Neural progenitor cell (in vitro differentiated cells): ENCODE measurements around the gene ZNF408. TPM values are rescaled to one million over a fixed set of nuclear protein-coding genes. Genes with fewer than 3 reads are reported as not detected.

Experiments
- DNase-seq: peaks from one replicate; pipeline ENCODE4 v3.0.0-alpha.2; 2016; ENCODE audit warnings: low spot score
- H2AFZ ChIP-seq: fragments of 200-600 bp; sonication (generic); replicated peaks from 2 replicates; pipeline ENCODE4 v1.6.1; 2016; ENCODE audit warnings: antibody characterized with exemption
- H3F3A ChIP-seq: fragments of 200-600 bp; sonication (generic); 2 replicates; pipeline ENCODE4 v1.6.1; 2016; ENCODE audit warnings: antibody characterized with exemption, low read depth
- H3K27ac ChIP-seq: fragments of 200-600 bp; sonication (generic); 2 replicates; pipeline ENCODE4 v1.5.1; 2016; ENCODE audit warnings: mild to moderate bottlenecking
- H3K27me3 ChIP-seq: fragments of 200-600 bp; sonication (generic); 2 replicates; pipeline ENCODE4 v1.6.1; 2016; ENCODE audit warnings: mild to moderate bottlenecking, moderate library complexity
- H3K36me3 ChIP-seq: fragments of 200-600 bp; sonication (generic); 2 replicates; pipeline ENCODE4 v1.5.1; 2016
- H3K4me1 ChIP-seq: fragments of 200-600 bp; sonication (generic); 2 replicates; pipeline ENCODE4 v1.6.1; 2016; ENCODE audit warnings: mixed run types
- H3K4me2 ChIP-seq: fragments of 200-600 bp; sonication (generic); 2 replicates; pipeline ENCODE4 v1.6.1; 2016
- H3K4me3 ChIP-seq: fragments of 200-600 bp; sonication (generic); 2 replicates; pipeline ENCODE4 v1.5.1; 2016
- H3K79me2 ChIP-seq: fragments of 200-600 bp; sonication (generic); 2 replicates; pipeline ENCODE4 v1.6.1; 2016; ENCODE audit warnings: low read depth
- H3K9ac ChIP-seq: fragments of 200-600 bp; sonication (generic); 2 replicates; pipeline ENCODE4 v1.6.1; 2016
- H3K9me3 ChIP-seq: fragments of 200-600 bp; sonication (generic); 2 replicates; pipeline ENCODE4 v1.5.1; 2016; ENCODE audit warnings: low read depth
- H4K20me1 ChIP-seq: fragments of 200-600 bp; sonication (generic); 2 replicates; pipeline ENCODE4 v1.6.1; 2016; ENCODE audit warnings: low read depth
- H3K27ac Mint-ChIP-seq: 3 replicates; pipeline ENCODE4 v1.8.0; 2021; ENCODE audit warnings: mixed read lengths
- H3K27me3 Mint-ChIP-seq: 2 replicates; pipeline ENCODE4 v1.8.0; 2022; ENCODE audit warnings: low read depth, mild to moderate bottlenecking, inconsistent platforms, moderate library complexity, mixed read lengths; ENCODE audit not compliant: insufficient read depth
- H3K36me3 Mint-ChIP-seq: 3 replicates; pipeline ENCODE4 v1.8.0; 2021; ENCODE audit warnings: mixed read lengths
- H3K4me1 Mint-ChIP-seq: 3 replicates; pipeline ENCODE4 v1.8.0; 2021; ENCODE audit warnings: mixed read lengths
- H3K4me3 Mint-ChIP-seq: 3 replicates; pipeline ENCODE4 v1.8.0; 2021; ENCODE audit warnings: mild to moderate bottlenecking, moderate library complexity, mixed read lengths
- H3K9me3 Mint-ChIP-seq: 3 replicates; pipeline ENCODE4 v1.8.0; 2020; ENCODE audit warnings: mixed read lengths
- EZH2 ChIP-seq: fragments of 200-600 bp; sonication (generic); IDR thresholded peaks from 2 replicates; pipeline ENCODE4 v1.6.1; 2017; ENCODE audit warnings: antibody characterized with exemption, mild to moderate bottlenecking, moderate library complexity
- EZH2phosphoT487 ChIP-seq: fragments of 200-600 bp; sonication (generic); IDR thresholded peaks from 2 replicates; pipeline ENCODE4 v1.6.1; 2017; ENCODE audit warnings: antibody characterized with exemption
- total RNA-seq: library from RNA; depleted of rRNA; stranded (reverse); fragments of >200 nt; gene quantifications from 2 replicates; pipeline ENCODE4 v1.2.3, GENCODE V29; 2015; ENCODE audit warnings: low replicate concordance
- TF ChIP-seq, protein P1 (sequence below): fragments of 200-600 bp; sonication (generic); IDR thresholded peaks from 2 replicates; pipeline ENCODE4 v1.5.1; 2017; ENCODE audit warnings: antibody characterized with exemption, mild to moderate bottlenecking

ZNF408 gene
- total RNA-seq: 2.8 and 10.7 TPM in 2 replicates

DNA sequence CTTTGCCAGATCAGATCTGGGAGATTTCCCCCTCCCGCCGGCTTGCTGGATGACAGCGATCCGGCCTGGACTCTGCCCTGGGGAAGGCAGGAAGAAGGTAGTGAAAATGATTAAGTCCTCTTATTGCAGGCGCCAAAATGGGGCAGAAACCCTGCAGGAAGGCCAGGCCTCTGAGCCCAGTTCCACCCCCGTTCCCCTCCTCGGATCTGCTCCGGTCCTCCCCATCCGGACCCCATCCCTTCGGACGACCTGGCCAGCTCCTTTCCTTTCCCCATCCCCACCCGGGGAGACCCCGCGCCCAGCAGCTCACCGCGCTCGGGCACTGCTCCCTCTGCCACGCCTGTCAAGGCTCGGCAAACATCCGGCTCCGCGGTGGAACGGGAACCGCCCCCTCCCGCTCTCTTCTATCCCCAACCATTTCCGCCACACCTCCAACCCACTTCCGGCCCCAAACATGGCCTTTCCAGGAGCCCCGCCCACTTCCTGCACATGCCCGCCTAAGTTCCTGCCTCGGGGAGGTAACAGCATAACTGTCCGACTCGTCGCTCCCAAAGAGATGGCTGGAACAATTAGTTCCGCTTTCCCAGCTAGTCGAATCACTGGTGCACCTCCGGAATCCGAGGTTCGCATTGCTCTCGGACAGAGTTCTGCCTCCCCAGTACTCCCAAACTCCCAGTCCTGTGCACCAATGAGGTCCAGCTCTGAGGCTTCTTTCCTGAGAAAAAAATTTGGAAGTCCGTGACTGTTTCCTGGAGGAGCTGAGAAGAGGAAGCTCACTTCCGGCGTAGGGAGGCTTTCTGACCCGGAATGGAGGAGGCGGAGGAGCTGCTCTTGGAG is at the start of gene ZNF408, which contains the start of gene ARHGAP1:
ZNF408 (plus strand) TSS at position 791 of the 837 bp plus-strand sequence; CDS start at position 808, 17 bp downstream.
ARHGAP1 (minus strand) TSS at position 379 of the 837 bp plus-strand sequence. CDS start 4,512 bp downstream, outside the sequence.
- Histone ChIP-seq H2AFZ (peak within 1 kb of the TSS; percentile 100), H3K4me2 (peak within 1 kb of the TSS; percentile 81), H3K27ac (peak within 1 kb of the TSS; percentile 98), H3K4me3 (peak within 1 kb of the TSS; percentile 90), H3K27me3 (no peaks in the 10 kb centered on the region), H3K9me3 (no peaks in the 10 kb centered on the region), H3K79me2 (peaks cover 38% of the 10 kb centered on the region), H3K4me1 (peaks cover 5% of the 10 kb centered on the region), H4K20me1 (no peaks in the 10 kb centered on the region), H3K36me3 (no peaks in the 10 kb centered on the region), H3K9ac (peak within 1 kb of the TSS; percentile 98), H3F3A (peaks cover 9% of the 10 kb centered on the region)
- Mint-ChIP-seq H3K36me3 (peaks cover 6% of the 10 kb centered on the region), H3K27me3 (peaks cover 10% of the 10 kb centered on the region), H3K27ac (peak within 1 kb of the TSS; percentile 100), H3K4me3 (peak within 1 kb of the TSS; percentile 99), H3K4me1 (peaks cover 39% of the 10 kb centered on the region), H3K9me3 (no peaks in the 10 kb centered on the region)
- DNase-seq: peak; percentile 99
- TF ChIP-seq, protein P1, sequence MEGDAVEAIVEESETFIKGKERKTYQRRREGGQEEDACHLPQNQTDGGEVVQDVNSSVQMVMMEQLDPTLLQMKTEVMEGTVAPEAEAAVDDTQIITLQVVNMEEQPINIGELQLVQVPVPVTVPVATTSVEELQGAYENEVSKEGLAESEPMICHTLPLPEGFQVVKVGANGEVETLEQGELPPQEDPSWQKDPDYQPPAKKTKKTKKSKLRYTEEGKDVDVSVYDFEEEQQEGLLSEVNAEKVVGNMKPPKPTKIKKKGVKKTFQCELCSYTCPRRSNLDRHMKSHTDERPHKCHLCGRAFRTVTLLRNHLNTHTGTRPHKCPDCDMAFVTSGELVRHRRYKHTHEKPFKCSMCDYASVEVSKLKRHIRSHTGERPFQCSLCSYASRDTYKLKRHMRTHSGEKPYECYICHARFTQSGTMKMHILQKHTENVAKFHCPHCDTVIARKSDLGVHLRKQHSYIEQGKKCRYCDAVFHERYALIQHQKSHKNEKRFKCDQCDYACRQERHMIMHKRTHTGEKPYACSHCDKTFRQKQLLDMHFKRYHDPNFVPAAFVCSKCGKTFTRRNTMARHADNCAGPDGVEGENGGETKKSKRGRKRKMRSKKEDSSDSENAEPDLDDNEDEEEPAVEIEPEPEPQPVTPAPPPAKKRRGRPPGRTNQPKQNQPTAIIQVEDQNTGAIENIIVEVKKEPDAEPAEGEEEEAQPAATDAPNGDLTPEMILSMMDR: no peak
- TF ChIP-seq EZH2 (peak; percentile 64), EZH2phosphoT487 (no peak)

DNA sequence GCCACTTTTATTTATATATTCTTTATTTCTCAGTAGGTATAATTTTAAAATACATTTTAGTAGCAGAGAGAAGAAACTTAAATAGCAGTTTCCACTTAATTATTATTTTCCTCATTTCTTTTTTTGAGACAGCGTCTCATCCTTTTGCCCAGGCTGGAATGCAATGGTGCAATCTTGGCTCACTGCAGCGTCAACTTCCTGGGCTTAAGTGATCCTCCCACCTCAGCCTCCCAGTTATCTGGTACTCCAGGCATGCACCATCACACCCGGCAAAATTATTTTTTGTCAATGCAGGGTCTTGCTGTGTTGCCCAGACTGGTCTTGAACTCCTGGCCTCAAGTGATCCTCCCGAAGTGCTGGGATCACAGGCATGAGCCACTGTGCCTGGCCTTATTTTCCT is 45.2 kb upstream of the ZNF408 start:
- no peak for DNase-seq
- H3K9ac ChIP-seq: no peak overlapping the region
- no peaks in the 10 kb centered on the region for H4K20me1 ChIP-seq
- no peaks in the 10 kb centered on the region for H3F3A ChIP-seq
- H3K79me2 ChIP-seq: no peaks in the 10 kb centered on the region
- no peaks in the 10 kb centered on the region for H3K27me3 ChIP-seq
- Mint-ChIP-seq H3K4me3 (no peak overlapping the region), H3K4me1 (no peaks in the 10 kb centered on the region), H3K36me3 (peaks cover 24% of the 10 kb centered on the region), H3K9me3 (no peaks in the 10 kb centered on the region), H3K27ac (no peak overlapping the region), H3K27me3 (no peaks in the 10 kb centered on the region)
- no peaks in the 10 kb centered on the region for H3K4me1 ChIP-seq
- no peak overlapping the region for H3K4me3 ChIP-seq
- TF ChIP-seq, protein P1: no peak
- TF ChIP-seq EZH2 (no peak), EZH2phosphoT487 (no peak)
- H3K27ac ChIP-seq: no peak overlapping the region
- no peak overlapping the region for H2AFZ ChIP-seq
- no peak overlapping the region for H3K4me2 ChIP-seq
- H3K36me3 ChIP-seq: peaks cover 10% of the 10 kb centered on the region
- H3K9me3 ChIP-seq: no peaks in the 10 kb centered on the region

DNA sequence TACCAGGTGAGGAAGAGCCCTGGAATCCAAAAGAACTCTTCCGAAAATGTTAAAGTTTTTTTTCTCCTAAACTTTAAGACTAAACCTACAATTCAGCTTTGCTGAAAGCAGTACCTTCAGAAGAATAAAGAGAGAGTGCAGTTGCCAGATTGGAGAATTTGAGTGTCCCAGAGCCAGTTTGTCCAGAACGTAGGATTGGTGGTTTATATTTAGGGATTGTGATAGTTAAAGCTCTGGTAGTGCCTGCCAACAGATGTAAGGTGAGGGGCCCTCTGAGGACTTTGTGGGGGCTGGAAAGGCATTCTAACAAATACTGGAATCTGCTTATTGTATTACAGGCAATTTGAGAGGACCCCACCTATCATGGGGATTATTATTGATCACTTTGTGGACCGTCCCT is 43.6 kb upstream of the ZNF408 start:
- no peak overlapping the region for H3K27ac ChIP-seq
- Mint-ChIP-seq H3K4me1 (no peaks in the 10 kb centered on the region), H3K9me3 (no peaks in the 10 kb centered on the region), H3K4me3 (no peak overlapping the region), H3K27me3 (no peaks in the 10 kb centered on the region), H3K36me3 (peaks cover 21% of the 10 kb centered on the region), H3K27ac (no peak overlapping the region)
- no peaks in the 10 kb centered on the region for H3K79me2 ChIP-seq
- no peaks in the 10 kb centered on the region for H3K9me3 ChIP-seq
- H3K4me2 ChIP-seq: no peak overlapping the region
- TF ChIP-seq, protein P1: no peak
- no peak for TF ChIP-seq EZH2
- TF ChIP-seq EZH2phosphoT487: no peak
- no peak overlapping the region for H2AFZ ChIP-seq
- H3K4me1 ChIP-seq: no peaks in the 10 kb centered on the region
- H3K9ac ChIP-seq: no peak overlapping the region
- no peak for DNase-seq
- H3K27me3 ChIP-seq: no peaks in the 10 kb centered on the region
- H3K4me3 ChIP-seq: no peak overlapping the region
- peaks cover 3% of the 10 kb centered on the region for H3K36me3 ChIP-seq
- H3F3A ChIP-seq: no peaks in the 10 kb centered on the region
- H4K20me1 ChIP-seq: no peaks in the 10 kb centered on the region
